Caco-2 (cell line): ENCODE data around the gene PLPP1. TPM values are rescaled to one million over a fixed set of nuclear protein-coding genes. Genes with fewer than 3 reads are reported as not detected.

Source experiments
- BruUV-seq: library from RNA; stranded (reverse); fragments of 400-500 nt; replicated peaks from 2 replicates; lab custom pipeline; 2021; lab: Mats Ljungman, UMichigan
- CTCF ChIA-PET: fragments of 300-600 bp; sonication (Branson Sonifier 250); formaldehyde crosslinking; loops from one replicate; lab custom pipeline; 2022; ENCODE audit warnings: antibody characterized with exemption; lab: Charles Lee
- POLR2A ChIA-PET: fragments of 300-600 bp; sonication (Branson Sonifier 250); formaldehyde crosslinking; loops from one replicate; lab custom pipeline; 2022; ENCODE audit warnings: antibody characterized with exemption; lab: Charles Lee
- DNase-seq, 2 experiments: peaks; one replicate each; pipeline versions ENCODE4 v3.0.0 to v3.0.0-alpha.2; 2020 to 2022
- H3K27me3 ChIP-seq: replicated peaks from 2 replicates; pipeline ENCODE4 v1.6.0; 2011; ENCODE audit warnings: low read length; ENCODE audit not compliant: control insufficient read depth, insufficient read depth
- H3K36me3 ChIP-seq: 2 replicates; pipeline ENCODE4 v1.5.1; 2011; ENCODE audit warnings: low read length; ENCODE audit not compliant: control insufficient read depth, insufficient read depth
- H3K4me1 ChIP-seq: fragments of 250-450 bp; sonication (Bioruptor Pico); 2 replicates; pipeline ENCODE4 v1.5.1; 2020; ENCODE audit warnings: mild to moderate bottlenecking
- H3K4me3 ChIP-seq: 2 replicates; pipeline ENCODE4 v1.5.1; 2011; ENCODE audit warnings: low read depth, mild to moderate bottlenecking, control low read depth, low read length
- H3K9me3 ChIP-seq: fragments of 250-450 bp; sonication (Bioruptor Pico); 2 replicates; pipeline ENCODE4 v1.5.1; 2020; ENCODE audit warnings: mild to moderate bottlenecking, moderate library complexity
- H3K27ac Mint-ChIP-seq: one replicate; pipeline ENCODE4 v1.8.0; 2022; ENCODE audit warnings: mixed read lengths; ENCODE audit not compliant: unreplicated experiment
- H3K27me3 Mint-ChIP-seq: one replicate; pipeline ENCODE4 v1.8.0; 2022; ENCODE audit warnings: mixed read lengths; ENCODE audit not compliant: insufficient read depth, unreplicated experiment
- H3K36me3 Mint-ChIP-seq: one replicate; pipeline ENCODE4 v1.8.0; 2022; ENCODE audit warnings: mild to moderate bottlenecking, mixed read lengths; ENCODE audit not compliant: insufficient read depth, unreplicated experiment
- H3K4me1 Mint-ChIP-seq: one replicate; pipeline ENCODE4 v1.8.0; 2022; ENCODE audit warnings: low read depth, mixed read lengths; ENCODE audit not compliant: unreplicated experiment
- H3K4me3 Mint-ChIP-seq: one replicate; pipeline ENCODE4 v1.8.0; 2022; ENCODE audit warnings: mild to moderate bottlenecking, moderate library complexity, mixed read lengths; ENCODE audit not compliant: unreplicated experiment
- H3K9me3 Mint-ChIP-seq: one replicate; pipeline ENCODE4 v1.8.0; 2022; ENCODE audit warnings: mixed read lengths; ENCODE audit not compliant: unreplicated experiment
- intact Hi-C: fragments of 100-400 bp; cut with micrococcal nuclease; formaldehyde crosslinking; loops from one replicate; pipeline ENCODE4 v1.10.0; 2022; ENCODE audit not compliant: unreplicated experiment
- total RNA-seq: library from RNA; stranded (reverse); gene quantifications from 2 replicates; pipeline ENCODE4 v1.2.3, GENCODE V29; 2022
- TF ChIP-seq, protein P1 (sequence below), 2 experiments: fragments of 200-600 bp in 1 of 2; IDR thresholded peaks; 1 replicate in 1 of 2; 2 replicates in 1 of 2; pipeline versions ENCODE4 v1.5.1 to v1.8.0; 2011 to 2022; ENCODE audit warnings: antibody characterized with exemption in 1 of 2, control low read depth in 1 of 2, inconsistent platforms in 1 of 2, low read depth in 1 of 2, low read length in 1 of 2, mild to moderate bottlenecking in 1 of 2, moderate library complexity in 1 of 2; ENCODE audit not compliant: insufficient read depth in 1 of 2, severe bottlenecking in 1 of 2, unreplicated experiment in 1 of 2

PLPP1 gene
- total RNA-seq, 1 experiment from 2014 or later = 49.4 TPM

GRCh38 chr5:55502759-55503158 lies 32.0 kb downstream of the PLPP1 start:
- Mint-ChIP-seq H3K9me3 (no peaks in the 10 kb centered on the region), H3K4me1 (peaks cover 14% of the 10 kb centered on the region), H3K27me3 (no peaks in the 10 kb centered on the region), H3K4me3 (no peak overlapping the region), H3K36me3 (no peaks in the 10 kb centered on the region), H3K27ac (peak overlapping the region; percentile 10)
- BruUV-seq = no TSS peak
- DNase-seq = no peak
- no peaks in the 10 kb centered on the region for H3K36me3 ChIP-seq
- TF ChIP-seq, protein P1, sequence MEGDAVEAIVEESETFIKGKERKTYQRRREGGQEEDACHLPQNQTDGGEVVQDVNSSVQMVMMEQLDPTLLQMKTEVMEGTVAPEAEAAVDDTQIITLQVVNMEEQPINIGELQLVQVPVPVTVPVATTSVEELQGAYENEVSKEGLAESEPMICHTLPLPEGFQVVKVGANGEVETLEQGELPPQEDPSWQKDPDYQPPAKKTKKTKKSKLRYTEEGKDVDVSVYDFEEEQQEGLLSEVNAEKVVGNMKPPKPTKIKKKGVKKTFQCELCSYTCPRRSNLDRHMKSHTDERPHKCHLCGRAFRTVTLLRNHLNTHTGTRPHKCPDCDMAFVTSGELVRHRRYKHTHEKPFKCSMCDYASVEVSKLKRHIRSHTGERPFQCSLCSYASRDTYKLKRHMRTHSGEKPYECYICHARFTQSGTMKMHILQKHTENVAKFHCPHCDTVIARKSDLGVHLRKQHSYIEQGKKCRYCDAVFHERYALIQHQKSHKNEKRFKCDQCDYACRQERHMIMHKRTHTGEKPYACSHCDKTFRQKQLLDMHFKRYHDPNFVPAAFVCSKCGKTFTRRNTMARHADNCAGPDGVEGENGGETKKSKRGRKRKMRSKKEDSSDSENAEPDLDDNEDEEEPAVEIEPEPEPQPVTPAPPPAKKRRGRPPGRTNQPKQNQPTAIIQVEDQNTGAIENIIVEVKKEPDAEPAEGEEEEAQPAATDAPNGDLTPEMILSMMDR (IDR thresholded peaks at IDR 0.05; ENCODE audit: insufficient read depth in 1 of 2, low read depth in 1 of 2, low read length in 1 of 2, severe bottlenecking in 1 of 2, unreplicated experiment in 1 of 2) = no peak
- intact Hi-C loops = no loop called here
- H3K4me3 ChIP-seq = no peak overlapping the region
- no peaks in the 10 kb centered on the region for H3K4me1 ChIP-seq
- ChIA-PET CTCF (no interaction called here), POLR2A (no interaction called here)
- no peaks in the 10 kb centered on the region for H3K27me3 ChIP-seq
- H3K9me3 ChIP-seq = no peaks in the 10 kb centered on the region

DNA sequence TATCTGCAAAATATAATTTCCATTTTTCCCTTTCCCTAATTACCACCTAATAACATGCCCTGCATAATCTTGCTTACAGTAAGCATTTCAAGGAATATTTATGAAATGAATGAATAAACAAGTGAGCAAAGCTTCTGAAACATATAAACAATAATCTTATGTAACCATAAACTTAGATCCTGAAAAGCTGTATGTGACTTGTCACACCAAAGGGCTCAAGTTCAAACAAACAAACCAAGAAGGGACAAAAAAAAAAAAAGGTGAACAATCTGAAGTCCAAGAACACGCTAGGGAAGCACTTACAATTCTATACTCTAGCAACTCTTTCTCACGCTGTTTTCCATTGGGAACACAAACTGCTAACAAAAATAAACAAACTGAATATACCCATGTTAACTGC lies 36.3 kb downstream of the PLPP1 start:
- H3K4me1 Mint-ChIP-seq = peaks cover 38% of the 10 kb centered on the region
- H3K36me3 ChIP-seq = no peaks in the 10 kb centered on the region; the same call in 1 of the 2 replicates
- intact Hi-C loops = loop anchor here (10.0 kb wide), 1 partner anchor 196 kb away; no protein-coding TSS in a partner anchor
- no peak overlapping the region for H3K4me3 ChIP-seq
- no peak for DNase-seq
- no peaks in the 10 kb centered on the region for H3K27me3 Mint-ChIP-seq
- ChIA-PET CTCF (no interaction called here), POLR2A (no interaction called here)
- H3K4me3 Mint-ChIP-seq = no peak overlapping the region
- TF ChIP-seq, protein P1 (IDR thresholded peaks at IDR 0.05; ENCODE audit: insufficient read depth in 1 of 2, low read depth in 1 of 2, low read length in 1 of 2, severe bottlenecking in 1 of 2, unreplicated experiment in 1 of 2) = no peak
- H3K27me3 ChIP-seq = no peaks in the 10 kb centered on the region
- no peaks in the 10 kb centered on the region for H3K9me3 Mint-ChIP-seq
- H3K36me3 Mint-ChIP-seq = no peaks in the 10 kb centered on the region
- H3K27ac Mint-ChIP-seq = no peak overlapping the region
- no TSS peak for BruUV-seq
- H3K9me3 ChIP-seq = no peaks in the 10 kb centered on the region
- H3K4me1 ChIP-seq = no peaks in the 10 kb centered on the region

- BruUV-seq = no TSS peak
Measured at GRCh38 chr5:55497712-55498111, 37.1 kb downstream of the PLPP1 start.

More at GRCh38 chr5:55497712-55498111, 37.1 kb downstream of the PLPP1 start:
- POLR2A ChIA-PET = no interaction called here
- DNase-seq = no peak
- H3K4me1 ChIP-seq = no peaks in the 10 kb centered on the region; the same call in 1 of the 2 replicates
- H3K9me3 Mint-ChIP-seq = no peaks in the 10 kb centered on the region
- no peaks in the 10 kb centered on the region for H3K36me3 Mint-ChIP-seq
- H3K36me3 ChIP-seq = no peaks in the 10 kb centered on the region; the same call in 1 of the 2 replicates
- intact Hi-C loops = loop anchor here (10.0 kb wide), 1 partner anchor 197 kb away; no protein-coding TSS in a partner anchor
- TF ChIP-seq, protein P1 (IDR thresholded peaks at IDR 0.05; ENCODE audit: insufficient read depth in 1 of 2, low read depth in 1 of 2, low read length in 1 of 2, severe bottlenecking in 1 of 2, unreplicated experiment in 1 of 2) = no peak
- no peaks in the 10 kb centered on the region for H3K9me3 ChIP-seq
- H3K27ac Mint-ChIP-seq = no peak overlapping the region
- H3K4me3 Mint-ChIP-seq = no peak overlapping the region
- H3K4me1 Mint-ChIP-seq = peaks cover 38% of the 10 kb centered on the region
- CTCF ChIA-PET = interaction anchor here (0.6 kb wide), 1 partner anchor 25 kb away, joined by 6 read pairs; no protein-coding TSS in a partner anchor
- H3K4me3 ChIP-seq = no peak overlapping the region
- H3K27me3 ChIP-seq = no peaks in the 10 kb centered on the region
- H3K27me3 Mint-ChIP-seq = no peaks in the 10 kb centered on the region
